Activated T-cell treated with anti-CD3 and anti-CD28 coated beads, Interleukin-2, amount 50 U/mL, for 72 hours (primary cell): Measurements from ENCODE around the gene DYRK1B. TPM values are rescaled to one million over a fixed set of nuclear protein-coding genes. Genes with fewer than 3 reads are reported as not detected.
"Not testable (repeated sequence)": the region's sequence is repeated elsewhere in the genome, so short reads cannot be mapped to it uniquely, and the experiment has no call there.

ENCODE experiments used
- ATAC-seq, 2 donors: fragments of 150-1000 bp; cut with Tn5 transposase; replicated peaks in 1 of 2; 2 replicates each; pipeline ENCODE4 v1.10.0; 2021; ENCODE audit warnings: moderate library complexity in 2 of 2, mild to moderate bottlenecking in 1 of 2
- DNase-seq, 2 donors: peaks; one replicate each; pipeline ENCODE4 v3.0.0; 2021 to 2022; ENCODE audit warnings: mixed read lengths in 1 of 2
- H3K27ac Mint-ChIP-seq: one replicate; pipeline ENCODE4 v1.8.0; 2022; ENCODE audit warnings: mild to moderate bottlenecking, moderate library complexity, mixed read lengths
- H3K27me3 Mint-ChIP-seq: one replicate; pipeline ENCODE4 v1.8.0; 2022; ENCODE audit warnings: low read depth, mixed read lengths
- H3K36me3 Mint-ChIP-seq, 2 donors: one replicate each; pipeline ENCODE4 v1.8.0; 2022; ENCODE audit warnings: mixed read lengths in 2 of 2, mild to moderate bottlenecking in 1 of 2; ENCODE audit not compliant: insufficient read depth in 2 of 2
- H3K4me1 Mint-ChIP-seq: one replicate; pipeline ENCODE4 v1.8.0; 2022; ENCODE audit warnings: low read depth, mixed read lengths
- H3K4me3 Mint-ChIP-seq, 2 donors: one replicate each; pipeline ENCODE4 v1.8.0; 2022; ENCODE audit warnings: mild to moderate bottlenecking in 2 of 2, mixed read lengths in 2 of 2, moderate library complexity in 2 of 2
- H3K9me3 Mint-ChIP-seq, 2 donors: one replicate each; pipeline ENCODE4 v1.8.0; 2022; ENCODE audit warnings: mixed read lengths in 2 of 2
- total RNA-seq, 2 donors: library from RNA; stranded (reverse); gene quantifications; one replicate each; pipeline ENCODE4 v1.2.3, GENCODE V29; 2022

DYRK1B gene
- total RNA-seq = 1 to 10 TPM; 6.1 to 7.0 TPM

DNA sequence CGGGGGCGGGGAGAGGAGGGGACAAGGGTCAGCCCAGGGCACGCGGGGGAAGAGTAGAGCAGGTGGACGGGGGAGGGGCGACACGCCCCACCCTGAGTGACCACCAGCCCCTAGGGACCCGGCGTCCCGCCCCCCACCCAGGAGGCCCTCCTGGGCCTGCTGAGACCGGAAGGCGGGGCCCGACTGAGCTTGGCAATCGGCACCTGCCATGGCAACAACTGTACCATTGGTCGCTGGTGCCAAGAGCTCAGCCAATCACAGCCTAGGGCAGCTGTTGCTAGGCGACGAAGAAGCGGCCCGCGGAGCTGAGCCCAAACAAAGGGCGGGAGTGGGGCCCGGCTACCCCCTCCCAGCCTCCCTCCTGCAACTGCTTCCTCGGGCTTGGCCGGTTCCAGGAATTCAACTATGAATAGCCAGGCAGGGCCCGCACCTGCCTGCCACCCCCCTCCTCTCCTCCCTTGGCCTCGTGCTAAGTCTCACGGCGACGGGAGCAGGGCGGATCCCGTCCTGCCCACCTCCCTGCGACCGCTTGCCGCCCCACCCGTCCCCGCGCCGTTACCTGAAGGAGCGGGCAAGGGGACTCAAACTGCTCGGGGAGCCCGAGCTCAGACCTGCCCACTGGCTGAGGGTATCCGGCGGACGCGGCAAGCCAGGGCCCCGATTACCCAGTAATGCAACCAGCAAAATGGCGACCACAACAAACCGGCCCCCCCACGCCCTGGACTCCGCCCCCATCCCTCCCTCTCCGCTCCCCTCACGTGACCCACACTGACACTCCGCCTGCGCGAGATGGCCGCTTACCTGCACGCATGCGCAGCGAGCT is at the start of gene DYRK1B:
Gene DYRK1B (minus strand): TSS at position 699 of the 823 bp plus-strand sequence. CDS start 2,295 bp downstream, outside the sequence.
- H3K27ac Mint-ChIP-seq = peak within 1 kb of the TSS; percentile 86
- H3K36me3 Mint-ChIP-seq = peaks cover 8 to 19% of the 10 kb centered on the region in 2 donors
- ATAC-seq (peak; percentile 95 to 96), DNase-seq (peak; percentile 97 to 98)
- H3K27me3 Mint-ChIP-seq = no peaks in the 10 kb centered on the region
- H3K4me1 Mint-ChIP-seq = peaks cover 24% of the 10 kb centered on the region
- H3K4me3 Mint-ChIP-seq = peak within 1 kb of the TSS; percentile 68 to 78
- H3K9me3 Mint-ChIP-seq = no peaks in the 10 kb centered on the region

DNA sequence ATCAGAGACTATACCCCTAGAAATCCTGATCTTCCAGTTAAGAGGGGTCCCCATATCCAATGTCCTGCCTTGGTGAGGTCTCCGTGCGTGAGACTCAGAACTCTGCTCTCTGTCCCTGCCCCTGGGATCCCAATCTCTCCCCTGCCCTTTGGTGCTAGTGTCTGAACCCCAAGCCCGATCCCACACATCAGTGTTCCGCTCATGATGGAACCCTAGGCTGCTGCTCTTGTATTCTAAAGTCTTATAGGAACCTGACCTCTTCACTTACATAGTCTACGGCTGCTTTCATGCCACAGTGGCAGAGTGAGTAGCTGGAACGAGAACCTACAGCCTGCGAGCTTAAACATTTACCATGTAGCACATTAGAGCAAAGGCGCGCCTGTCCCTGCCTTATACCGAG is 48.7 kb upstream of the DYRK1B start:
- not testable (repeated sequence) for ATAC-seq, H3K27ac Mint-ChIP-seq, H3K36me3 Mint-ChIP-seq, H3K4me3 Mint-ChIP-seq, DNase-seq, H3K9me3 Mint-ChIP-seq, H3K27me3 Mint-ChIP-seq, H3K4me1 Mint-ChIP-seq

DNA sequence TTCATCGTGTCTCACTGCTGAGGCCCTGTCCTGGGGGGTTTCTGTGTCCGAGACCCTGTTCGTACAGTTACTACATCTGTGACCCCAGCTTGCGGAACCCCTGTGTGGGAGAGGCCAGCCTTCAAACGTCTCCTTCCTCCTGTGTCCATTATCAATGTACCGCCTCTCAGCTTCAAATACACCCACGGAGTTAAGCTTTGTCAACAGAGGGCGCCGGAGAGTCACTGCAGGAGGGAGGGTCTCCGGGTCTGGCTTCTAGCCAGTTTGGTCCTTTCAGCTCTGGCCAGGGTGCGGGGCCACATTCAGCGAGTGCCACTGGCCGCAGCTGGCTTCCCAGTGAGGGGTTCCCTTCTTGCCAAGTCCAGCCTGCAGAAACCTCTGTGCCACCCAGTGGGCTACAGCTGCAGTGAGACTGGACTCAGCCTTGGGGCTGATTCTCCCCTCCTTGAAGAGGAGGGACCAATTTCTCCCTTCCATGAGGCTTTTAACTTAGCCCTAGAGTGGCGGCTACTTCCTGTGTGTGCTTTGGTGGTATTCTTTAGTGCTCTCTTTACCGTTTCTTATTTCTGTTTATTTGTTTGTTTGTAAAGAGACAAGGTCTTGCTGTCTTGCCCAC is 47.6 kb upstream of the DYRK1B start:
- DNase-seq = peak; percentile 47 to 54

GRCh38 chr19:39880241-39880640 is 46.3 kb upstream of the DYRK1B start:
- H3K4me1 Mint-ChIP-seq, H3K27ac Mint-ChIP-seq, H3K36me3 Mint-ChIP-seq, ATAC-seq, H3K27me3 Mint-ChIP-seq, H3K9me3 Mint-ChIP-seq, H3K4me3 Mint-ChIP-seq, DNase-seq: not testable (repeated sequence)

More for the DNA sequence above, 47.6 kb upstream of the DYRK1B start:
- not testable (repeated sequence) for H3K27me3 Mint-ChIP-seq, H3K4me1 Mint-ChIP-seq, H3K36me3 Mint-ChIP-seq, H3K27ac Mint-ChIP-seq, H3K4me3 Mint-ChIP-seq, H3K9me3 Mint-ChIP-seq
- peak; percentile 75 to 79 for ATAC-seq

- not testable (repeated sequence) for H3K36me3 Mint-ChIP-seq, H3K4me1 Mint-ChIP-seq, DNase-seq, ATAC-seq, H3K9me3 Mint-ChIP-seq, H3K4me3 Mint-ChIP-seq, H3K27me3 Mint-ChIP-seq, H3K27ac Mint-ChIP-seq
Observed at GRCh38 chr19:39879796-39880195, 45.8 kb upstream of the DYRK1B start.

- not testable (repeated sequence) for H3K9me3 Mint-ChIP-seq, H3K4me1 Mint-ChIP-seq, H3K27ac Mint-ChIP-seq, H3K36me3 Mint-ChIP-seq, ATAC-seq, H3K4me3 Mint-ChIP-seq, H3K27me3 Mint-ChIP-seq, DNase-seq
Observed at GRCh38 chr19:39878866-39879265, 44.9 kb upstream of the DYRK1B start.

DNA sequence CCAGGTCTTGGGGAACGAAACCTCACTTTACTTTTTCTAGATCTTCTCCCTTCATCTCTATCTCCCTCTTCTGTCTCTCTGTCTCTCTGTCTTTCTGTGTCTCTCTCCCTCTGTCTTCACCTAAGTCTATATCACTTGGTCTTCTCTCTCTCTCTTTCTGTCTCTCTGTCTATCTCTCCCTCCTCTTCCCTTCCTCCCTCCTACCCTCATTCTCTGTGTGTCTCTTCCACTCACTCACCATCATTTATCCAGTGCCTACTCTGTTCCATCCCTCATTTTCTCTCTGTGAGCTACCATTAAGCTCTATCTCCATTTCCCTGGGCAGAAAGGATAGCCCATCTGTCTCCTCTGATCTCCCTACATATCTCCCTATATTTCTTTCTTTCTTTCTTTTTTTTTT is 44.4 kb upstream of the DYRK1B start:
- no peak overlapping the region for H3K4me3 Mint-ChIP-seq
- H3K4me1 Mint-ChIP-seq = no peaks in the 10 kb centered on the region
- H3K9me3 Mint-ChIP-seq = no peaks in the 10 kb centered on the region
- no peak overlapping the region for H3K27ac Mint-ChIP-seq
- no peaks in the 10 kb centered on the region for H3K27me3 Mint-ChIP-seq
- ATAC-seq (no peak), DNase-seq (no peak)
- no peaks in the 10 kb centered on the region for H3K36me3 Mint-ChIP-seq

GRCh38 chr19:39877982-39878381 is 44.0 kb upstream of the DYRK1B start:
- not testable (repeated sequence) for H3K4me3 Mint-ChIP-seq, H3K4me1 Mint-ChIP-seq, DNase-seq, ATAC-seq, H3K27ac Mint-ChIP-seq, H3K27me3 Mint-ChIP-seq, H3K36me3 Mint-ChIP-seq, H3K9me3 Mint-ChIP-seq

DNA sequence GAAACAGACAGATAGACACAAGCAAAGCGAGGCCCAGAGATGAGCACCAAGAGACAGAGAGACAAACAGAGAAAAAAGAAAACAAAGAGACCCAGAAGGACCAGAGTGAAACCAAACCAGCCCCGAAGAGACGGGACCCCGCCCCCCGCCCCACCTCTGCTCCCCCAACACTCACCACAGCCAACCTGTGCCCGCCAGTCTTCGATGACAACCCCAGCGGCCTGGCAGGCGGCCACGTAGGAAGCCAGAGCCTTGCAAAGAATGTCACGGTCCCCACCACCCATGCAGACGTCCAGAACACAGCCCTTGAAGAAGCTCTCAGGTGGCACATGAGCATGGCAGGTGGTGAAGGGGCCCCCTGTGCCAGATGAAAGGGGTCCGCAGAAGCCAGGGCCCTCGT is 43.5 kb upstream of the DYRK1B start:
- peak; percentile 27 to 34 for ATAC-seq
- not testable (repeated sequence) for H3K36me3 Mint-ChIP-seq, H3K4me3 Mint-ChIP-seq, H3K27me3 Mint-ChIP-seq, H3K4me1 Mint-ChIP-seq, H3K9me3 Mint-ChIP-seq
- peak overlapping the region; percentile 6 for H3K27ac Mint-ChIP-seq
- peak; percentile 28 to 34 for DNase-seq

GRCh38 chr19:39876486-39876885 is 42.5 kb upstream of the DYRK1B start:
- H3K36me3 Mint-ChIP-seq, H3K9me3 Mint-ChIP-seq, DNase-seq, H3K27ac Mint-ChIP-seq, H3K4me3 Mint-ChIP-seq, H3K27me3 Mint-ChIP-seq, H3K4me1 Mint-ChIP-seq, ATAC-seq: not testable (repeated sequence)

DNA sequence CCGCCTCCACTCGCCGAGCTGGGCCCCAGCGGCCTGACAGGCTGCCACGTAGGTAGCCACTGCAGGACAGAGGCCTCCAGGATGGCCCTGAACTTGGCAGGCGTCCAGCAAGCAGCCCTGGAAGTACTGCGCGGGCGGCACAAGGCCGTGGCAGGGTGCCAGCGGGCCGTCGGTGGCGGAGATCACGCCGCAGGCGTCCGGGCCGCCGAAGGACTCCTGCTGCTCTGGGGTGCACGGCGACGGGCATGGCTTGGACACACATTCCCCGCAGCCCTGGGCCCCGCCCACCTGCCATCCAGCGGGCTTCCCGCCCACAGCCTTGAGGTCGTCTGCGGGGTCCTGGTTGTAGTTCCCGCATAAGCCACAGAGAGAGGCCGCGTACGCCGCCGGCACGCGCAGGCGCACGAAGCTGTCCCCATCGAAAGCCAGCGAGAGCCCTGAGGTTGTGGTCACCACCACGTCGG is 41.5 kb upstream of the DYRK1B start:
- ATAC-seq, H3K27ac Mint-ChIP-seq: not testable (repeated sequence)

GRCh38 chr19:39874404-39874803 is 40.4 kb upstream of the DYRK1B start:
- Mint-ChIP-seq H3K27ac (no peak overlapping the region), H3K27me3 (no peaks in the 10 kb centered on the region), H3K4me3 (no peak overlapping the region), H3K4me1 (no peaks in the 10 kb centered on the region), H3K36me3 (no peaks in the 10 kb centered on the region), H3K9me3 (no peaks in the 10 kb centered on the region)
- DNase-seq (no peak), ATAC-seq (no peak)

More for the DNA sequence above, 41.5 kb upstream of the DYRK1B start:
- not testable (repeated sequence) for DNase-seq, H3K4me1 Mint-ChIP-seq, H3K4me3 Mint-ChIP-seq, H3K27me3 Mint-ChIP-seq, H3K9me3 Mint-ChIP-seq, H3K36me3 Mint-ChIP-seq

DNA sequence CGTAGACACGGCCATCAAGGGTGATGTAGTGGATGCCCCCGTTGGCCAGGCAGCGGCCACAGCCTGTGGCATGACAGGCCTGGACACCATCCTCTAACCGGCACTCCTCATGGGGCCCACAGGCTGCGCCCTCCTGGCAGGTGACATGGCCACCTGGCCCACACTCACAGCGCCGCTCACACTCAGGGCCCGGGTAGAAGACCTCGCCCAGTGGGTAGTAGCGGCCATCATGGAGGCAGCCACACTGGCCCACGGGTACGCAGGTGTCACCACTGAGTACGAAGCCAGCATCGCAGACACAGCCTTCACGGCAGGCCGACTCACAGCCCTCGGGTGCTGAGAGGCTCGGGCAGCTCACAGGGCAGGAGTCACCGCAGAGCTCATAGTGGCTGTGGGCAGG is 39.4 kb upstream of the DYRK1B start:
- DNase-seq = no peak
- no peaks in the 10 kb centered on the region for H3K9me3 Mint-ChIP-seq
- no peaks in the 10 kb centered on the region for H3K4me1 Mint-ChIP-seq
- ATAC-seq = no peak
- H3K27ac Mint-ChIP-seq = no peak overlapping the region
- H3K4me3 Mint-ChIP-seq = no peak overlapping the region
- H3K36me3 Mint-ChIP-seq = no peaks in the 10 kb centered on the region
- H3K27me3 Mint-ChIP-seq = no peaks in the 10 kb centered on the region
